HK-2 (cell line): ENCODE data around the gene TEN1.

ENCODE experiments used
- DNase-seq: peaks from one replicate; pipeline ENCODE4 v3.0.0-alpha.2; 2018; ENCODE audit not compliant: unreplicated experiment

Gene TEN1

DNA sequence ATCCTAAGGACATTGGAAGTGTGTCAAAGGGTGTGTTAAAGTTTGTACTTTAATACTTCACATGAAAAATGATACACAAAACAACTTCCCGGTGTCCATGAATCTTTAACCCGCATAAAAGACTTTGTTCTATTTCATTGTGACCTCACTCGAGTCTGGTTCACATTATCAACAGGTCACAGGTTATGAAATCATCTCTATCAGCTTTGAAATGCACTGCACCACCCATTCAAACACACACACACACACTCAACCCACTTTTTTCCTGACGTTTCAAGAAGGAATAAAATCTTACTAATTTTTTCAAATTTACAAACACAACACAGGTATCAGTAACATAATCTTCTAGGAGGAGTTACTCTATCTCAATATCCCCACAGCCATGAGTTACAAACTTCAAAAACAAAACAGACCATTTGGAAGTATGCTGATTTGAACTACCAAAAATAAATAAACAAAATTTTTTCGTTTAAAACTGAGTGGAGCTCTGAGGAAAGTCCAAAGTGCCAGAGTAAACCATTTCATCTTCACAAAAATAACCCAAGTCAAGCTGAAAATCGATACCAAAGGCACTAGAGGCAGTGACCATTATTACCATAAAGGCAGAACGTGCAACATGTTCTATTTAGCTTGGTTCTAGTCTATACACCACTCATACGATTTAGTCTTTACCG is 2.7 kb upstream of the TEN1 start:
- DNase-seq: no peak

DNA sequence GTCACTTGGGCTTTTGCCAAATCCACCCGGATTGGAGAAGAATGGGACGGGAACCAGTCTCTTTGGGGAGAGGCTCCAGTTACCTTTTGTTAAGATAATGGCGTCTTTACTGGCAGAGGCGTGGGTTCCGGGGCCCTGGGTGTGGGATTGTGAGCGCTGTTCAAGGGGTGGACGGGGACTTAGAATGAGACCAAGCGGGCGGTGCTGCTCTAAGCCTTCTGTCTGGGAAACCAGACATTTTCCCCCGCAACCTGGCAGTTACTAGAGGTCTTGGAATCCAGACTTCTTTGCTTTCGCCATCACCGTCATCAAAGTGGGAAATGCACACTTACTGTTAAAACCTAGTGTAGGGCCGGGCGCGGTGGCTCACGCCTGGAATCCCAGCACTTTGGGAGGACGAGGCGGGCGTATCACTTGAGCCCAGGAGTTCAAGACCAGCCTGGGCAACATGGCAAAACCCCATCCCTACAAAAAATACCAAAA is 706 bp downstream of the TEN1 start:
- DNase-seq: no peak

GRCh38 chr17:75980188-75981018 is 1.4 kb downstream of the TEN1 start:
- DNase-seq: peak; percentile 38

DNA sequence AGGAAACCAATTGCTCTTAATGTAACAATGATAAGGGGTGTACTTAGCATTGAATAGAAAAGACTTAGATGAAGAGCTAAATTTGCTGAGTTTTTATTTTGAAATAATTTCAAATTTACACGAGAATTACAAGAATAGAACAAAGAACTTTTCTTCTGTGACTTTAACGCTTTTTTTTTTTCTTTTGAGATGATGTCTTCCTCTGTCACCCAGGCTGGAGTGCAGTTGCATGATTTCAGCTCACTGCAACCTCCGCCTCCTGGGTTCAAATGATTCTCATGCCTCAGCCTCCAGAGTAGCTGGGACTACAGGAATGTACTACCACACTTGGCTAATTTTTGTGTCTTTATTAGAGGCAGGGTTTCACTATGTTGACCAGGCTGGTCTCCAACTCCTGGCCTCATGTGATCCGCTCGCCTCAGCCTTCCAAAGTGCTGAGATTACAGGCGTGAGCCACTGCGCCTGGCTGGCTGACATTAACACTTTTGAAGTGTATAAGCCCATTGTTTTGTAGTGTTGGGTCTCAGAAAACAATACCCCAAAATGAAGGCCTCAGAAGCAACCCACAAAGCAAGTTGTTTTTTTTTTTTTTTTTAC is 2.1 kb downstream of the TEN1 start:
- DNase-seq: no peak

DNA sequence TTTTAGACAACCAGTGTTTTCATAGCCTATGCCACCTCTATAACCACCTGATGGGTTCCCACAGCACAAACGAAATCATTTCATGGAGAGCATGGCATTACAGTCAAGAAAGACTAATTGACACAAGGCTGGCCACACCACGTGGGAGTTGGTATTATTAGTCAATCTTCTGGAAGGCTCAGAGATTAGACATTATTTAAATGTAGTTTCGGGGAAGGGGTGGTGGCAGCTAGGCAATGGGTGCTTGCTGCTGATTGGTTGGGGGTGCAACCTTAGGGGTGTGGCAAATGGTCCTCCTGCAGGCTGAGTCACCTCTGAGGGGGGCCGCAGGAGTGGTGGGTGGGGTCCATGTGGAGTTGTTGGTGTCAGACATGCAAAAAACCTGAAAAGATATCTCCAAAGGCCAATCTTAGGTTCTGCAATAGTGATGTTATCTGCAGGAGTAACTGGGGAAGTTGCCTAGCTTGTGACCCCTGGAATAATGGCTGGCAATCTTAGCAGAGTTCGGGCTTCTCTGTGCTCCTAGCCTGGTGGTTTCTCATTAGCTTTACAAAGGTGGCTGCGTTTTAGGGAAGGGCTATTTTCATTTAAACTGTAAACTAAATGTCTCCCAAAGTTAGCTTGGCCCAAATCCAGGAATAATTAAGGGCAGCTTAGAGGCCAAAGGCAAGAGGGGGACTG is 4.6 kb downstream of the TEN1 start:
- DNase-seq: no peak

DNA sequence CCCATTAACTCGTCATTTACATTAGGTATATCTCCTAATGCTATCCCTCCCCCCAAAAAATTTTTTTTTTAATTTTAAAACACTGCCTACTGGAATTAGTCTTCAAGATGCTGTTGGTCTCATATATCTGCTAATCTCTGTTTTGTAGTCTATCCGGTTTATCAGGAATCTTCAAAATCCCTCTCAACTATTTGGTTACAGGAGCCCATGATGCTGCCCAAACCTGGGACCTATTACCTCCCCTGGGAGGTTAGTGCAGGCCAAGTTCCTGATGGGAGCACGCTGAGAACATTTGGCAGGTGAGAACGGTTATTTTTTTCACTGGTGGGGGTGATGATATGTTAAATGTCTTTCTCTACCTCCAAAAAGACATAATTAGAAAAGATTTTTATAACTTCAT is 6.9 kb downstream of the TEN1 start:
- no peak for DNase-seq

DNA sequence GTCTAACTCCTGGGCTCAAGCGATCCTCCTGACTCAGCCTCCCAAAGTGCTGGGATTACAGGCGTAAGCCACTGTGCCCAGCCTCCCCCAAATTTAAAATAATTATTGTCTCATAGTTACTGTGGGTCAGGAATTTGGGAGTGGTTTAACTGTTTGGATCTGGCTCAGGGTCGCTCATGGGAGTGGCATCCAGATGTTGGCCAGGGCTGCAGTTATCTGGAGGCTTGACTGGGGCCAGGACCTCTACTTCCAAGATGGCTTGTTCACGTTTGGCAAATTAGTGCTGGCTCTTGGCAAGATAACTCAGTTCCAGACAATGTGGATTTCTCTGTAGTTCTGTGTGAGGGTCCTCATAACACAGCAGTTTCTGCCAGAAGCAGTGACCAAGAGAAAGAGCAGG is 8.0 kb downstream of the TEN1 start:
- DNase-seq: no peak

- DNase-seq: no peak
Measured at GRCh38 chr17:75991396-75991795, 12.4 kb downstream of the TEN1 start.

- DNase-seq: no peak
Measured at GRCh38 chr17:75994802-75995370, 15.8 kb downstream of the TEN1 start.

DNA sequence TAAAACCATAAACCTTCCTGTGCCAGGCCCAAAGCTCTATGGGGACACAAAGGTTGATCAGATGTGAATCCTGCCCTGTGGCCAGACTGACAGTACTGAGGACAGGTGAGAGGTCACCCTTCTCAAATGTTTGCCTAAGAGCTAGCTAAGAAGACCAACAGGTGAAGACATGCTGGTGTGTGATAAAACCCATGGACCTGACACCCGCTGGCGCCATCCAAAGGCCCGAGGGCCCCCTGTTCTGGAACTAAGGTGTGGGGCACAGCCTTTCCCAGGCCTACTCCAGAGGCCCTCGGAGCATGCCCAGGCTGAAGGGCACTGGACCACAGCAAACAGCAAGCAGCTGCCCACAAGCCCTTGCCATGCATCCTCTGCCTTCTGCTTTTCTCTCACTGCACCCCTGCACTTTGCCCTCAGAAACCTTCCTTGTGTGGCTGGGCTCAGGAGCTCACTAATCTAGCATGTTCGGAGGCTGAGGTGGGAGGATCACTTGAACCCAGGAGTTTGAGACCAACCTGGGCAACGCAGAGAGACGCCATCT is 16.4 kb downstream of the TEN1 start:
- no peak for DNase-seq

DNA sequence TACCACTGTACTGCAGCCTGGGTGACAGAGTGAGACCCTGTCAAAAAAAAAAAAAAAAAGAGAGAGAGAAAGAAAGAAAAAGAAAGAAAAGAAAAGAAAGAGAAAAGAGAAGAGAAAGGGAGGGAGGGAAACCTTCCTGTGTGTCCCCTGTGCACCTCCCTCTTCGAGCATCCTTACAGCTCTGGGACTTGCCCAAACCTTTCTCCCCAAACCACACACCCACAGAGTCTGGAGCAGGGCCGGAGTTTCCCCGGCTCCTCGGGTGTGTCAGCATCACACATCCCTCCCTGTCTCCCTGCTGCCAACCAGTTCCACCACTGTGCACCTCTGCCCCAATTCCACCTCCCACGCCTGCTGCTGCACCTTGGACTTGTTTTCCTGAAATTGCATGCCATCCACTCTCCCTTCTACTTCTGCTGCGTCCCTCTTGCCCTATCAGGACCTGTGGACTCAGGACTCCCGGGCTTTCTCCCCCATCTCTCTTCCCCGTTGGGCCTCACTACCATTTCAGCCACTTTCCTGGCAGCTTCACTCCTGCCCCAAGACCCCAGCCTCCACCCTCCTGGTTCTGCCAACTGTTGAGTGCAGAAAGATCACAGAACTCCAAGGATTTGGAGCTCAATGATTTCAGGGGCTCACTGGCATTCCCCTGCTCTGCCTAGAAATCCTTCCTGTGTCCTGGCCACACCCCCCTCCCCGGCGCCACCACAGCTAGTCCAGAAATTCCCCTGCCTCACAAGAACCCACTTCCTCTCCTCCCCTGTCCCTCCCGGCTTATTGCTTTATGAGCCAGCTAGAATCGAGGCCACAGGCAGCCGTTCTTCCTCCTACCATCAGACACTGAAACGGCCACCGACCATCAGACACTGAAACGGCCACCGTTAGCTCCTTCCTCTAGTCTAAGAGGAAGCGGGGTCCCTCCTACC is 17.9 kb downstream of the TEN1 start:
- peak; percentile 75 for DNase-seq

- no peak for DNase-seq
Measured at GRCh38 chr17:75998327-75998795, 19.3 kb downstream of the TEN1 start.

GRCh38 chr17:76000016-76000754 is 21.1 kb downstream of the TEN1 start:
- DNase-seq: peak; percentile 66

- DNase-seq: no peak
Measured at GRCh38 chr17:76000755-76001521, 21.9 kb downstream of the TEN1 start, which contains the start of gene CDK3. Gene CDK3 (plus strand): TSS chr17:76000855. CDS start chr17:76001426, 571 bp downstream.

DNA sequence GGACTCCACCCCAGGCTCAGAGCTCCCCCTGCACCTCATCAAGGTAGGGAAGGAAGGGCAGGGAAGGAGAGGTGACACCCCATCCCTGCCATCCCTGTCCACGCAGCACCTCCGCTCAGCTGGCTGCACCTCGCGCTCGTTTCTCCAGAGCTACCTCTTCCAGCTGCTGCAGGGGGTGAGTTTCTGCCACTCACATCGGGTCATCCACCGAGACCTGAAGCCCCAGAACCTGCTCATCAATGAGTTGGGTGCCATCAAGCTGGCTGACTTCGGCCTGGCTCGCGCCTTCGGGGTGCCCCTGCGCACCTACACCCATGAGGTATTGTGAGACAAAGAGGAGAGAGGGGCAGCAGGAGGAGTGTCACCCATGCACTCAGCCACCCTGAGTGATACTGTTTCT is 23.1 kb downstream of the TEN1 start:
- no peak for DNase-seq

GRCh38 chr17:76003915-76004314 is 24.9 kb downstream of the TEN1 start:
- DNase-seq: no peak

DNA sequence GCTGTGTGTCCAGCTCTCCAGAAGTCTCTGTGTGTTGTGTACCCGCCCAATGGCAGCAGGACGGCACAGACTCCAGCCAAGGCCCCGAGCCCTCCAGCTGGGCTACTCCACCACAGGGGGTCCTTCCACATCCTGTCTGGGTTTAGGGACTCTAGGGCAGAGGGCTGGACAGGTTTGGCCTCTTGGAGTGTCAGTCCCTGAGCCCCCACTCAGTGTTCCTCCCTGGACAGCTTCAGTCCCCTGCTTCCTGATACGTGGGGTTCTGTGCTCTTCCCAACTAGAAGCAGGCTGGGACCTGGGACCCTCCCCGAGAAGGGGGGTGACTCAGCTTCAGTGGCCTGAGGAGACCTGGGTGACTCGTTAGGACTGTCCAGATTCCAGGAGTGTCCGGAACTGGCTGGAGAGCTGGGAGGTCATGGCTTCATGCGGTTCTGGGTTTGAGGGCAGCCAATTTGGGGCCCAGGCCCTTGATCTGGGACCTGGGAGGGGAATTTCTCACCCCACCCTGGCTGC is 25.8 kb downstream of the TEN1 start:
- peak; percentile 33 for DNase-seq
